GM23338 (cell line): ENCODE data around the gene COL6A1. TPM values are rescaled to one million over a fixed set of nuclear protein-coding genes. Genes with fewer than 3 reads are reported as not detected.

Source experiments
- ATAC-seq: fragments of 200-7000 bp; cut with Tn5 transposase; 3 replicates; pipeline ENCODE4 v1.9.1; 2020
- DNase-seq: peaks from one replicate; pipeline ENCODE4 v3.0.0-alpha.2; 2015; ENCODE audit warnings: low spot score
- H2AFZ ChIP-seq: fragments of 200-600 bp; sonication (generic); 2 replicates; pipeline ENCODE4 v1.8.0; 2016; ENCODE audit warnings: antibody characterized with exemption, mild to moderate bottlenecking, moderate library complexity
- H3F3A ChIP-seq: fragments of 200-600 bp; sonication (generic); replicated peaks from 2 replicates; pipeline ENCODE4 v1.8.0; 2017; ENCODE audit warnings: antibody characterized with exemption, mixed run types, low read depth
- H3K27ac ChIP-seq: fragments of 200-600 bp; sonication (generic); 2 replicates; pipeline ENCODE4 v1.6.1; 2016; ENCODE audit warnings: low read depth
- H3K27me3 ChIP-seq: fragments of 200-600 bp; sonication (generic); 2 replicates; pipeline ENCODE4 v1.8.0; 2016; ENCODE audit warnings: mild to moderate bottlenecking, mixed run types, moderate library complexity; ENCODE audit not compliant: insufficient read depth
- H3K36me3 ChIP-seq: fragments of 200-600 bp; sonication (generic); 2 replicates; pipeline ENCODE4 v1.8.0; 2016; ENCODE audit warnings: mild to moderate bottlenecking; ENCODE audit not compliant: insufficient read depth
- H3K4me1 ChIP-seq: fragments of 200-600 bp; sonication (generic); 2 replicates; pipeline ENCODE4 v1.8.0; 2016; ENCODE audit warnings: mild to moderate bottlenecking, moderate library complexity; ENCODE audit not compliant: insufficient read depth
- H3K4me2 ChIP-seq: fragments of 200-600 bp; sonication (generic); 2 replicates; pipeline ENCODE4 v1.7.1; 2017; ENCODE audit warnings: mixed run types
- H3K4me3 ChIP-seq: fragments of 200-600 bp; sonication (generic); 2 replicates; pipeline ENCODE4 v1.6.1; 2016; ENCODE audit warnings: mixed run types
- H3K79me2 ChIP-seq: fragments of 200-600 bp; sonication (generic); replicated peaks from 2 replicates; pipeline ENCODE4 v1.8.0; 2017; ENCODE audit warnings: mild to moderate bottlenecking; ENCODE audit not compliant: insufficient read depth
- H3K9me2 ChIP-seq: fragments of 200-600 bp; sonication (generic); 2 replicates; pipeline ENCODE4 v1.8.0; 2017; ENCODE audit not compliant: insufficient read depth
- H4K20me1 ChIP-seq: fragments of 200-600 bp; sonication (generic); replicated peaks from 2 replicates; pipeline ENCODE4 v1.8.0; 2017; ENCODE audit warnings: mild to moderate bottlenecking; ENCODE audit not compliant: insufficient read depth
- H3K27ac Mint-ChIP-seq: 2 replicates; pipeline ENCODE4 v1.8.0; 2020; ENCODE audit warnings: inconsistent platforms, mild to moderate bottlenecking, moderate library complexity, mixed read lengths
- H3K27me3 Mint-ChIP-seq: 3 replicates; pipeline ENCODE4 v1.8.0; 2022; ENCODE audit warnings: low read depth, mild to moderate bottlenecking, moderate library complexity, mixed read lengths, inconsistent platforms; ENCODE audit not compliant: insufficient read depth, poor library complexity
- H3K36me3 Mint-ChIP-seq: 3 replicates; pipeline ENCODE4 v1.8.0; 2021; ENCODE audit warnings: low read depth, mild to moderate bottlenecking, inconsistent platforms, moderate library complexity, mixed read lengths
- H3K4me1 Mint-ChIP-seq: 3 replicates; pipeline ENCODE4 v1.8.0; 2020; ENCODE audit warnings: mild to moderate bottlenecking, inconsistent platforms, mixed read lengths
- H3K4me3 Mint-ChIP-seq: 3 replicates; pipeline ENCODE4 v1.8.0; 2021; ENCODE audit warnings: moderate library complexity, mild to moderate bottlenecking, inconsistent platforms, mixed read lengths
- H3K9me3 Mint-ChIP-seq: 3 replicates; pipeline ENCODE4 v1.8.0; 2020; ENCODE audit warnings: moderate library complexity, mild to moderate bottlenecking, inconsistent platforms, mixed read lengths
- ZNF331 ChIP-seq: fragments of 250-450 bp; sonication (Bioruptor Pico); IDR thresholded peaks from 2 replicates; pipeline ENCODE4 v1.5.0; 2020; ENCODE audit warnings: low read depth, mild to moderate bottlenecking, moderate library complexity
- polyA plus RNA-seq: library from polyadenylated mRNA; unstranded; fragments of >200 nt; fragmentation: Nextera tagmentation; extraction: Ambion mirVana; gene quantifications from 2 replicates; pipeline ENCODE4 v1.2.1, GENCODE V29; 2016
- total RNA-seq: library from RNA; depleted of rRNA; stranded (reverse); fragments of >200 nt; shearing (Covaris generic); gene quantifications from 2 replicates; pipeline ENCODE4 v1.2.3, GENCODE V29; 2014
- TF ChIP-seq, protein P1 (sequence below), 2 experiments: fragments of 200-600 bp in 1 of 2; sonication (generic) in 1 of 2; conservative IDR thresholded peaks; 2 replicates each; pipeline versions ENCODE4 v1.5.1 to v1.6.1; 2016 to 2017; ENCODE audit warnings: antibody characterized with exemption in 2 of 2, low read depth in 2 of 2, mild to moderate bottlenecking in 2 of 2, moderate library complexity in 1 of 2
- TF ChIP-seq, protein P2 (sequence below): IDR thresholded peaks from 2 replicates; pipeline ENCODE4 v1.6.1; 2016; ENCODE audit warnings: antibody characterized with exemption
- TF ChIP-seq, protein P3 (sequence below): IDR thresholded peaks from one replicate; pipeline ENCODE4 v1.6.1; 2018; ENCODE audit warnings: antibody characterized with exemption; ENCODE audit not compliant: unreplicated experiment
- TF ChIP-seq, protein P4 (sequence below): fragments of 250-450 bp; sonication (Bioruptor Pico); IDR thresholded peaks from 2 replicates; pipeline ENCODE4 v1.5.0; 2020; ENCODE audit warnings: mild to moderate bottlenecking, moderate library complexity

Gene COL6A1
- total and polyA plus RNA-seq, 2 experiments from 2014 or later = 76.0 to 180 TPM

DNA sequence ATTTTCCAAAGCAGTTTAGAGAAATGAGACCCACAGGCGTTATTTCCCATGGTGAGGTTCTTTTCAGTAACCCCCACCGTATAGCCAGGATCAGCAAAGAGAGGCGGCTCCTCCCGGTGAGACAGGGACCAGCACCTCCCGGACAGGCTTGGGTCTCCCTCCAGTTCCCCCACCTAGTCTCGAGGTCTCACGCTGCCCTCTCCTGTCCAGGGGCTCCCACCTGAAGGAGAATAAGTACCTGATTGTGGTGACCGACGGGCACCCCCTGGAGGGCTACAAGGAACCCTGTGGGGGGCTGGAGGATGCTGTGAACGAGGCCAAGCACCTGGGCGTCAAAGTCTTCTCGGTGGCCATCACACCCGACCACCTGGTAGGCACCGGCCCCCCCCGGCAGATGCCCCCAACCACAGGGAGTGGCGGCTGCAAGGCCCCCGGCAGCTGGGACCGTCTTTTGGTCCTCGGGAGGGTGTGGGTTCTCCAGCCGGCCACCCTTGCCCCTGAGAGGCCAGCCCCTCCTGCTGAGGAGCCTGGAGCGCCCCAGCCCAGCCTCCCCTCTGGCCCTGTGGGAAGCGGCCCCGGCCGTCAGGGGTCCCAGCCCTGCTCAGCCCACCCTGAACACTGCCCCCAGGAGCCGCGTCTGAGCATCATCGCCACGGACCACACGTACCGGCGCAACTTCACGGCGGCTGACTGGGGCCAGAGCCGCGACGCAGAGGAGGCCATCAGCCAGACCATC lies 4.9 kb downstream of the COL6A1 start:
- H3K36me3 Mint-ChIP-seq = peaks cover 17% of the 10 kb centered on the region
- H3K9me3 Mint-ChIP-seq = no peaks in the 10 kb centered on the region
- no peak overlapping the region for H3K4me2 ChIP-seq
- TF ChIP-seq, protein P1, sequence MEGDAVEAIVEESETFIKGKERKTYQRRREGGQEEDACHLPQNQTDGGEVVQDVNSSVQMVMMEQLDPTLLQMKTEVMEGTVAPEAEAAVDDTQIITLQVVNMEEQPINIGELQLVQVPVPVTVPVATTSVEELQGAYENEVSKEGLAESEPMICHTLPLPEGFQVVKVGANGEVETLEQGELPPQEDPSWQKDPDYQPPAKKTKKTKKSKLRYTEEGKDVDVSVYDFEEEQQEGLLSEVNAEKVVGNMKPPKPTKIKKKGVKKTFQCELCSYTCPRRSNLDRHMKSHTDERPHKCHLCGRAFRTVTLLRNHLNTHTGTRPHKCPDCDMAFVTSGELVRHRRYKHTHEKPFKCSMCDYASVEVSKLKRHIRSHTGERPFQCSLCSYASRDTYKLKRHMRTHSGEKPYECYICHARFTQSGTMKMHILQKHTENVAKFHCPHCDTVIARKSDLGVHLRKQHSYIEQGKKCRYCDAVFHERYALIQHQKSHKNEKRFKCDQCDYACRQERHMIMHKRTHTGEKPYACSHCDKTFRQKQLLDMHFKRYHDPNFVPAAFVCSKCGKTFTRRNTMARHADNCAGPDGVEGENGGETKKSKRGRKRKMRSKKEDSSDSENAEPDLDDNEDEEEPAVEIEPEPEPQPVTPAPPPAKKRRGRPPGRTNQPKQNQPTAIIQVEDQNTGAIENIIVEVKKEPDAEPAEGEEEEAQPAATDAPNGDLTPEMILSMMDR (conservative IDR thresholded peaks at IDR 0.05; ENCODE audit: low read depth in 2 of 2) = peak in 1 of 2 experiments; percentile 28; a peak in 1 of 4 replicates
- TF ChIP-seq, protein P2, sequence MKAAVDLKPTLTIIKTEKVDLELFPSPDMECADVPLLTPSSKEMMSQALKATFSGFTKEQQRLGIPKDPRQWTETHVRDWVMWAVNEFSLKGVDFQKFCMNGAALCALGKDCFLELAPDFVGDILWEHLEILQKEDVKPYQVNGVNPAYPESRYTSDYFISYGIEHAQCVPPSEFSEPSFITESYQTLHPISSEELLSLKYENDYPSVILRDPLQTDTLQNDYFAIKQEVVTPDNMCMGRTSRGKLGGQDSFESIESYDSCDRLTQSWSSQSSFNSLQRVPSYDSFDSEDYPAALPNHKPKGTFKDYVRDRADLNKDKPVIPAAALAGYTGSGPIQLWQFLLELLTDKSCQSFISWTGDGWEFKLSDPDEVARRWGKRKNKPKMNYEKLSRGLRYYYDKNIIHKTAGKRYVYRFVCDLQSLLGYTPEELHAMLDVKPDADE = no peak
- ATAC-seq (no peak), DNase-seq (no peak)
- H3K27ac ChIP-seq = no peak overlapping the region
- H3K4me1 ChIP-seq = no peaks in the 10 kb centered on the region; the same call in 1 of the 2 replicates
- peaks cover 8% of the 10 kb centered on the region; the same call in 1 of the 2 replicates for H3F3A ChIP-seq
- H3K79me2 ChIP-seq = peaks cover 4% of the 10 kb centered on the region; the same call in 1 of the 2 replicates
- H3K27me3 ChIP-seq = peaks cover 4% of the 10 kb centered on the region; the same call in 1 of the 2 replicates
- H2AFZ ChIP-seq = no peak overlapping the region
- no peaks in the 10 kb centered on the region for H3K27me3 Mint-ChIP-seq
- peaks cover 2% of the 10 kb centered on the region; the same call in 1 of the 3 replicates for H3K4me1 Mint-ChIP-seq
- H3K4me3 ChIP-seq = no peak overlapping the region
- H3K36me3 ChIP-seq = peaks cover 3% of the 10 kb centered on the region; the same call in 1 of the 2 replicates
- peaks cover 6% of the 10 kb centered on the region; the same call in 1 of the 2 replicates for H4K20me1 ChIP-seq
- H3K4me3 Mint-ChIP-seq = no peak overlapping the region
- H3K27ac Mint-ChIP-seq = no peak overlapping the region
- no peaks in the 10 kb centered on the region for H3K9me2 ChIP-seq

DNA sequence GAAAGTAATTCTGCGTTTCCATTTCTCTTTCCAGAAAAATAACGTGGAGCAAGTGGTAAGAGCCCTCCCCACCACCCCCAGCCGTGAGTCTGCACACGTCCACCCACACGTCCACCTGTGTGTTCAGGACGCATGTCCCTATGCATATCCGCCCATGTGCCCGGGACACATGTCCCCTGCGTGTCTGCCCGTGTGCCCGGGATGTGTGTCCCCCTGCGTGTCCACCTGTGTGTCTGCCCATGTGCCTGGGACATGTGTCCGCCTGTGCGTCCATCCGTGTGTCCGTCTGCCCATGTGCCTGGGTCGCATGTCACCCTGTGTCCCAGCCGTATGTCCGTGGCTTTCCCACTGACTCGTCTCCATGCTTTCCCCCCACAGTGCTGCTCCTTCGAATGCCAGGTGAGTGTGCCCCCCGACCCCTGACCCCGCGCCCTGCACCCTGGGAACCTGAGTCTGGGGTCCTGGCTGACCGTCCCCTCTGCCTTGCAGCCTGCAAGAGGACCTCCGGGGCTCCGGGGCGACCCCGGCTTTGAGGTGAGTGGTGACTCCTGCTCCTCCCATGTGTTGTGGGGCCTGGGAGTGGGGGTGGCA lies 5.6 kb downstream of the COL6A1 start:
- peaks cover 3% of the 10 kb centered on the region; the same call in 1 of the 2 replicates for H3K27me3 ChIP-seq
- DNase-seq (no peak), ATAC-seq (no peak)
- Mint-ChIP-seq H3K9me3 (no peaks in the 10 kb centered on the region), H3K4me3 (no peak overlapping the region), H3K36me3 (peaks cover 20% of the 10 kb centered on the region), H3K27me3 (no peaks in the 10 kb centered on the region), H3K4me1 (peaks cover 2% of the 10 kb centered on the region; the same call in 1 of the 3 replicates), H3K27ac (no peak overlapping the region)
- peaks cover 4% of the 10 kb centered on the region; the same call in 1 of the 2 replicates for H3K79me2 ChIP-seq
- no peaks in the 10 kb centered on the region; the same call in 1 of the 2 replicates for H3K4me1 ChIP-seq
- no peak overlapping the region for H3K4me3 ChIP-seq
- H3K27ac ChIP-seq = no peak overlapping the region
- peaks cover 8% of the 10 kb centered on the region; the same call in 1 of the 2 replicates for H3F3A ChIP-seq
- peaks cover 6% of the 10 kb centered on the region; the same call in 1 of the 2 replicates for H4K20me1 ChIP-seq
- no peaks in the 10 kb centered on the region for H3K9me2 ChIP-seq
- no peak overlapping the region for H3K4me2 ChIP-seq
- H3K36me3 ChIP-seq = peaks cover 3% of the 10 kb centered on the region; the same call in 1 of the 2 replicates
- H2AFZ ChIP-seq = no peak overlapping the region
- TF ChIP-seq, protein P3, sequence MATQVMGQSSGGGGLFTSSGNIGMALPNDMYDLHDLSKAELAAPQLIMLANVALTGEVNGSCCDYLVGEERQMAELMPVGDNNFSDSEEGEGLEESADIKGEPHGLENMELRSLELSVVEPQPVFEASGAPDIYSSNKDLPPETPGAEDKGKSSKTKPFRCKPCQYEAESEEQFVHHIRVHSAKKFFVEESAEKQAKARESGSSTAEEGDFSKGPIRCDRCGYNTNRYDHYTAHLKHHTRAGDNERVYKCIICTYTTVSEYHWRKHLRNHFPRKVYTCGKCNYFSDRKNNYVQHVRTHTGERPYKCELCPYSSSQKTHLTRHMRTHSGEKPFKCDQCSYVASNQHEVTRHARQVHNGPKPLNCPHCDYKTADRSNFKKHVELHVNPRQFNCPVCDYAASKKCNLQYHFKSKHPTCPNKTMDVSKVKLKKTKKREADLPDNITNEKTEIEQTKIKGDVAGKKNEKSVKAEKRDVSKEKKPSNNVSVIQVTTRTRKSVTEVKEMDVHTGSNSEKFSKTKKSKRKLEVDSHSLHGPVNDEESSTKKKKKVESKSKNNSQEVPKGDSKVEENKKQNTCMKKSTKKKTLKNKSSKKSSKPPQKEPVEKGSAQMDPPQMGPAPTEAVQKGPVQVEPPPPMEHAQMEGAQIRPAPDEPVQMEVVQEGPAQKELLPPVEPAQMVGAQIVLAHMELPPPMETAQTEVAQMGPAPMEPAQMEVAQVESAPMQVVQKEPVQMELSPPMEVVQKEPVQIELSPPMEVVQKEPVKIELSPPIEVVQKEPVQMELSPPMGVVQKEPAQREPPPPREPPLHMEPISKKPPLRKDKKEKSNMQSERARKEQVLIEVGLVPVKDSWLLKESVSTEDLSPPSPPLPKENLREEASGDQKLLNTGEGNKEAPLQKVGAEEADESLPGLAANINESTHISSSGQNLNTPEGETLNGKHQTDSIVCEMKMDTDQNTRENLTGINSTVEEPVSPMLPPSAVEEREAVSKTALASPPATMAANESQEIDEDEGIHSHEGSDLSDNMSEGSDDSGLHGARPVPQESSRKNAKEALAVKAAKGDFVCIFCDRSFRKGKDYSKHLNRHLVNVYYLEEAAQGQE = no peak
- TF ChIP-seq, protein P4, sequence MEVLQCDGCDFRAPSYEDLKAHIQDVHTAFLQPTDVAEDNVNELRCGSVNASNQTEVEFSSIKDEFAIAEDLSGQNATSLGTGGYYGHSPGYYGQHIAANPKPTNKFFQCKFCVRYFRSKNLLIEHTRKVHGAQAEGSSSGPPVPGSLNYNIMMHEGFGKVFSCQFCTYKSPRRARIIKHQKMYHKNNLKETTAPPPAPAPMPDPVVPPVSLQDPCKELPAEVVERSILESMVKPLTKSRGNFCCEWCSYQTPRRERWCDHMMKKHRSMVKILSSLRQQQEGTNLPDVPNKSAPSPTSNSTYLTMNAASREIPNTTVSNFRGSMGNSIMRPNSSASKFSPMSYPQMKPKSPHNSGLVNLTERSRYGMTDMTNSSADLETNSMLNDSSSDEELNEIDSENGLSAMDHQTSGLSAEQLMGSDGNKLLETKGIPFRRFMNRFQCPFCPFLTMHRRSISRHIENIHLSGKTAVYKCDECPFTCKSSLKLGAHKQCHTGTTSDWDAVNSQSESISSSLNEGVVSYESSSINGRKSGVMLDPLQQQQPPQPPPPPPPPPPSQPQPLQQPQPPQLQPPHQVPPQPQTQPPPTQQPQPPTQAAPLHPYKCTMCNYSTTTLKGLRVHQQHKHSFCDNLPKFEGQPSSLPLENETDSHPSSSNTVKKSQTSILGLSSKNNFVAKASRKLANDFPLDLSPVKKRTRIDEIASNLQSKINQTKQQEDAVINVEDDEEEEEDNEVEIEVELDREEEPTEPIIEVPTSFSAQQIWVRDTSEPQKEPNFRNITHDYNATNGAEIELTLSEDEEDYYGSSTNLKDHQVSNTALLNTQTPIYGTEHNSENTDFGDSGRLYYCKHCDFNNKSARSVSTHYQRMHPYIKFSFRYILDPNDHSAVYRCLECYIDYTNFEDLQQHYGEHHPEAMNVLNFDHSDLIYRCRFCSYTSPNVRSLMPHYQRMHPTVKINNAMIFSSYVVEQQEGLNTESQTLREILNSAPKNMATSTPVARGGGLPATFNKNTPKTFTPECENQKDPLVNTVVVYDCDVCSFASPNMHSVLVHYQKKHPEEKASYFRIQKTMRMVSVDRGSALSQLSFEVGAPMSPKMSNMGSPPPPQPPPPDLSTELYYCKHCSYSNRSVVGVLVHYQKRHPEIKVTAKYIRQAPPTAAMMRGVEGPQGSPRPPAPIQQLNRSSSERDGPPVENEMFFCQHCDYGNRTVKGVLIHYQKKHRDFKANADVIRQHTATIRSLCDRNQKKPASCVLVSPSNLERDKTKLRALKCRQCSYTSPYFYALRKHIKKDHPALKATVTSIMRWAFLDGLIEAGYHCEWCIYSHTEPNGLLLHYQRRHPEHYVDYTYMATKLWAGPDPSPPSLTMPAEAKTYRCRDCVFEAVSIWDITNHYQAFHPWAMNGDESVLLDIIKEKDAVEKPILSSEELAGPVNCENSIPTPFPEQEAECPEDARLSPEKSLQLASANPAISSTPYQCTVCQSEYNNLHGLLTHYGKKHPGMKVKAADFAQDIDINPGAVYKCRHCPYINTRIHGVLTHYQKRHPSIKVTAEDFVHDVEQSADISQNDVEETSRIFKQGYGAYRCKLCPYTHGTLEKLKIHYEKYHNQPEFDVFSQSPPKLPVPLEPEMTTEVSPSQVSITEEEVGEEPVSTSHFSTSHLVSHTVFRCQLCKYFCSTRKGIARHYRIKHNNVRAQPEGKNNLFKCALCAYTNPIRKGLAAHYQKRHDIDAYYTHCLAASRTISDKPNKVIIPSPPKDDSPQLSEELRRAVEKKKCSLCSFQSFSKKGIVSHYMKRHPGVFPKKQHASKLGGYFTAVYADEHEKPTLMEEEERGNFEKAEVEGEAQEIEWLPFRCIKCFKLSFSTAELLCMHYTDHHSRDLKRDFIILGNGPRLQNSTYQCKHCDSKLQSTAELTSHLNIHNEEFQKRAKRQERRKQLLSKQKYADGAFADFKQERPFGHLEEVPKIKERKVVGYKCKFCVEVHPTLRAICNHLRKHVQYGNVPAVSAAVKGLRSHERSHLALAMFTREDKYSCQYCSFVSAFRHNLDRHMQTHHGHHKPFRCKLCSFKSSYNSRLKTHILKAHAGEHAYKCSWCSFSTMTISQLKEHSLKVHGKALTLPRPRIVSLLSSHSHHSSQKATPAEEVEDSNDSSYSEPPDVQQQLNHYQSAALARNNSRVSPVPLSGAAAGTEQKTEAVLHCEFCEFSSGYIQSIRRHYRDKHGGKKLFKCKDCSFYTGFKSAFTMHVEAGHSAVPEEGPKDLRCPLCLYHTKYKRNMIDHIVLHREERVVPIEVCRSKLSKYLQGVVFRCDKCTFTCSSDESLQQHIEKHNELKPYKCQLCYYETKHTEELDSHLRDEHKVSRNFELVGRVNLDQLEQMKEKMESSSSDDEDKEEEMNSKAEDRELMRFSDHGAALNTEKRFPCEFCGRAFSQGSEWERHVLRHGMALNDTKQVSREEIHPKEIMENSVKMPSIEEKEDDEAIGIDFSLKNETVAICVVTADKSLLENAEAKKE (CRISPR knock-in tag) = no peak
- no peak for TF ChIP-seq ZNF331 (CRISPR knock-in tag)
